HFFc6 (cell line): Measurements from ENCODE around the gene KIF4B. TPM values are rescaled to one million over a fixed set of nuclear protein-coding genes. Genes with fewer than 3 reads are reported as not detected.
A peak's percentile ranks its signal among the peaks of the same experiment; 100 is the strongest.
"Not testable (repeated sequence)": the region's sequence is repeated elsewhere in the genome, so short reads cannot be mapped to it uniquely, and the experiment has no call there.

Source experiments
- DNase-seq: peaks from one replicate; pipeline ENCODE4 v3.0.0-alpha.2; 2018
- H3K27ac Mint-ChIP-seq: 2 replicates; pipeline ENCODE4 v1.8.0; 2020; ENCODE audit warnings: mild to moderate bottlenecking, mixed read lengths
- H3K27me3 Mint-ChIP-seq: 2 replicates; pipeline ENCODE4 v1.8.0; 2021; ENCODE audit warnings: mild to moderate bottlenecking, moderate library complexity, mixed read lengths; ENCODE audit not compliant: insufficient read depth
- H3K36me3 Mint-ChIP-seq: 2 replicates; pipeline ENCODE4 v1.8.0; 2021; ENCODE audit warnings: low read depth, mixed read lengths
- H3K4me1 Mint-ChIP-seq: 2 replicates; pipeline ENCODE4 v1.8.0; 2020; ENCODE audit warnings: low read depth, mixed read lengths
- H3K4me3 Mint-ChIP-seq: 2 replicates; pipeline ENCODE4 v1.8.0; 2020; ENCODE audit warnings: mild to moderate bottlenecking, moderate library complexity, mixed read lengths
- H3K9me3 Mint-ChIP-seq: 2 replicates; pipeline ENCODE4 v1.8.0; 2020; ENCODE audit warnings: mild to moderate bottlenecking, mixed read lengths
- total RNA-seq, 6 experiments: library from RNA; stranded (reverse); fragmentation: NEBNext Ultra II Directional; extraction: Animal tissue kit (Norgen Biotek cat#: 25700); gene quantifications; 2 replicates in 1 of 6; 3 replicates in 5 of 6; pipeline ENCODE4 v1.2.3, GENCODE V29; 2021
- TF ChIP-seq, protein P1 (sequence below): fragments of 200-600 bp; sonication (generic); IDR thresholded peaks from 2 replicates; pipeline ENCODE4 v1.5.0; 2021; ENCODE audit warnings: antibody characterized with exemption, mild to moderate bottlenecking

The KIF4B gene
- total RNA-seq, 6 experiments from 2014 or later, result 0.05 to 0.21 (median 0.13) TPM

DNA sequence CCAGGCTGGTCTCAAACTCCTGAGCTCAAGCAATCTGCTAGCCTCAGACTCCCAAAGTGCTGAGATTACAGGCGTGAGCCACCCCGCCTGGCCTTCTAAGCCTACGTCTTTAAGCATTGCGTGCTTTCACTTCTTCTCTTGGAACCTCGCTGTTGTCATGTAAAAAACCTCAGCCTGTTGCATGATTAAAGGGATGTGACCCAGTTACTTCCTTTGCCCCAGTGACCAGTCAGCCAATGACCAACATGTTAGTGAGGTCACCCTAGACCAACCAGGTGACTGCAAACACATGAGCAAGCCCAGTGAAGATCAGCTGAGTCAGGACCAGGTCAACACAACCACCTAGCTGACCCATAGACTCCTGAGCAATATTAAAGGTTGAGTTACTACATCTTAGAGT is 10.5 kb downstream of the KIF4B start:
- TF ChIP-seq, protein P1, sequence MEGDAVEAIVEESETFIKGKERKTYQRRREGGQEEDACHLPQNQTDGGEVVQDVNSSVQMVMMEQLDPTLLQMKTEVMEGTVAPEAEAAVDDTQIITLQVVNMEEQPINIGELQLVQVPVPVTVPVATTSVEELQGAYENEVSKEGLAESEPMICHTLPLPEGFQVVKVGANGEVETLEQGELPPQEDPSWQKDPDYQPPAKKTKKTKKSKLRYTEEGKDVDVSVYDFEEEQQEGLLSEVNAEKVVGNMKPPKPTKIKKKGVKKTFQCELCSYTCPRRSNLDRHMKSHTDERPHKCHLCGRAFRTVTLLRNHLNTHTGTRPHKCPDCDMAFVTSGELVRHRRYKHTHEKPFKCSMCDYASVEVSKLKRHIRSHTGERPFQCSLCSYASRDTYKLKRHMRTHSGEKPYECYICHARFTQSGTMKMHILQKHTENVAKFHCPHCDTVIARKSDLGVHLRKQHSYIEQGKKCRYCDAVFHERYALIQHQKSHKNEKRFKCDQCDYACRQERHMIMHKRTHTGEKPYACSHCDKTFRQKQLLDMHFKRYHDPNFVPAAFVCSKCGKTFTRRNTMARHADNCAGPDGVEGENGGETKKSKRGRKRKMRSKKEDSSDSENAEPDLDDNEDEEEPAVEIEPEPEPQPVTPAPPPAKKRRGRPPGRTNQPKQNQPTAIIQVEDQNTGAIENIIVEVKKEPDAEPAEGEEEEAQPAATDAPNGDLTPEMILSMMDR, result no peak
- H3K27me3 Mint-ChIP-seq, result no peaks in the 10 kb centered on the region; the same call in none of the 2 replicates
- peaks cover 8% of the 10 kb centered on the region; the same call in 1 of the 2 replicates for H3K4me1 Mint-ChIP-seq
- no peak overlapping the region for H3K27ac Mint-ChIP-seq
- no peak overlapping the region for H3K4me3 Mint-ChIP-seq
- H3K36me3 Mint-ChIP-seq, result no peaks in the 10 kb centered on the region
- no peaks in the 10 kb centered on the region for H3K9me3 Mint-ChIP-seq
- no peak for DNase-seq

DNA sequence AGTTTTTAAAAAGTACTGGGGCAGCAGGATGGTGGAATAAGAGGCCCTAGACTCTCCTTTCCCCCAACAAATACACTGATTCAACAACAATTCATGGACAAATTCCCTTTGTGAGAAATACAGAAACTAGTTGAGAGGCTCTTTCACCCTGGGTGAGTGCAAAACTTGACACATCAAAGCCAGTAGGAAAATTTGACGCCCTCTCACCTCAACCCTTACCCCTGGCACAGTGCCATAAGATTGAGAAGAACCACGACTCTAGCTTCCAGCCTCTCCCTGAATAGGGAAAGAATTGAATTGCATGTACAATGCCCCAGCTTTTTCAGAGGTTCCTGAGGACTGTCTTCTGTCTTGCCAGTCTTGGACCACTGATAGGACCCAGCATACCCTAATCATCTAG is 12.3 kb downstream of the KIF4B start:
- H3K27ac Mint-ChIP-seq, result no peak overlapping the region
- H3K4me1 Mint-ChIP-seq, result peaks cover 2% of the 10 kb centered on the region; the same call in 1 of the 2 replicates
- H3K9me3 Mint-ChIP-seq, result no peaks in the 10 kb centered on the region
- no peaks in the 10 kb centered on the region for H3K36me3 Mint-ChIP-seq
- H3K27me3 Mint-ChIP-seq, result peaks cover 2% of the 10 kb centered on the region
- no peak for DNase-seq
- H3K4me3 Mint-ChIP-seq, result no peak overlapping the region
- TF ChIP-seq, protein P1, result no peak

DNA sequence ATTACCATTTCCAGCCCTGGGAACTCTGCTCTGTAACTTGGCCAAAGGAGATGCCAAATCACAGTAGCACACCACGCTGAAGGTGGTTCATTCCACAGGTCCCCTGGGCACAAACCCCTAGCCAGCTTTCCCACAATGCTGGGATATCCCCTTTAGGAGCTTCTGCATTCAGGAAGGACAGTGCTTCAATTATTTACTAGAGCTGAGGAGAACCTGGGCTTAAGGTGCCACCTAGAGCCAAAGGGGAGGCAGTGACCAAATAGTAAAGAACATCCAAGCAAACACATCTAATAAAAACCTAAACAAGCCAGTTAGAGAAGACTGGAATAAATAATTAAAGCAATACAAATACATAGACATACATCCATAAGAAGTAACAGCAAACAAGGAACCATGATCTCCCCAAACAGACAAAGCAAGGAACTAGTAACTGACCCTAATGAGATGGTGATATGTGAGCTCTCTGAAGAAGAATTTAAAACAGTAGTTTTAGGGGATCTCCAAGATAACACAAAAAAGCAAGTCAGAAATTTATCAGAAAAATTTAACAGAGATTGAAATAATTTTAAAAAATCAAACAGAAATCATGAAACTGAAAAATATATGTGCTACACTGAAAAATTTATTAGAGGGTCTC is 14.6 kb downstream of the KIF4B start:
- no peaks in the 10 kb centered on the region for H3K4me1 Mint-ChIP-seq
- H3K27me3 Mint-ChIP-seq, result peaks cover 2% of the 10 kb centered on the region
- no peaks in the 10 kb centered on the region for H3K36me3 Mint-ChIP-seq
- H3K9me3 Mint-ChIP-seq, result no peaks in the 10 kb centered on the region
- no peak overlapping the region for H3K27ac Mint-ChIP-seq
- H3K4me3 Mint-ChIP-seq, result no peak overlapping the region
- no peak for DNase-seq
- TF ChIP-seq, protein P1, result peak; percentile 27; the same call in 1 of the 2 replicates

DNA sequence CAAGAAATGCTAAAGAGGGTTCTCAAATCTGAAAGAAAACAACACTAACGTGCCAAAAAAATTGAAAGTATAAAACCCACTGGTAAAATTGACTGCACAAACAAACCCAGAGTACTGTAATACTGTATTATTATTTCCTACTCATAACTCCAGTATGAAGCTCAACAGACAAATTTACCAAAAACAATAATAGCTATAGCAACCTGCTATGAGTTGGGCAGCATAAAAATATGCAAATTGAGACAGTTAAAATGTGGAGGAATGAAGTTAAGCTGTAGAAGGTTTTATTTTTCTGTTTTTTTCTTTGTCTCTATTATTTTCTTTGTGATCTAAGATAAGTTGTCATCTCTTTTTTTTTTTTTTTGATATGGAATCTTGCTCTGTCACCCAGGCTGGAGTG is 15.7 kb downstream of the KIF4B start:
- Mint-ChIP-seq H3K4me1 (no peaks in the 10 kb centered on the region), H3K36me3 (no peaks in the 10 kb centered on the region), H3K9me3 (no peaks in the 10 kb centered on the region), H3K27ac (no peak overlapping the region), H3K27me3 (peaks cover 2% of the 10 kb centered on the region), H3K4me3 (no peak overlapping the region)
- TF ChIP-seq, protein P1, result no peak
- no peak for DNase-seq

DNA sequence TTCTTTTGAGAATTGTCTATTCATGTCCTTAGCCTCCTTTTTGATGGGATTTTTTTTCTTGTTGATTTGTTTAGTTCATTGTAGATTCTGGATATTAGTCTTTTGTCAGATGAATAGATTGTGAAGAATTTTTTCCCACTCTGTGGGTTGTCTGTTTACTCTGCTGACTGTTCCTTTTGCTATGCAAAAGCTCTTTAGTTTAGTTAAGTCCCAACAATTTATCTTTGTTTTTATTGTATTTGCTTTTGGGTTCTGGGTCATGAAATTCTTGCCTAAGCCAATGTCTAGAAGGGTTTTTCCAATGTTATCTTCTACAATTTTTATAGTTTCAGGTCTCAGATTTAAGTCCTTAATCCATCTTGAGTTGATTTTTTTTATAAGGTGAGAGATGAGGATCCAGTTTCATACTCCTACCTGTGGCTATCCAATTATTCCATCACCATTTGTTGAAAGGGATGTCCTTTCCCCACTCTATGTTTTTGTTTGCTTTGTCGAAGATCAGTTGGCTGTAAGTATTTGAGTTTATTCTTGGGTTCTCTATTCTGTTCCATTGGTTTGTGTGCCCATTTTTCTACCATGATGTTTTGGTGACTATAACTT is 20.7 kb downstream of the KIF4B start:
- H3K4me3 Mint-ChIP-seq, H3K4me1 Mint-ChIP-seq, H3K27ac Mint-ChIP-seq, H3K27me3 Mint-ChIP-seq, H3K9me3 Mint-ChIP-seq, H3K36me3 Mint-ChIP-seq, DNase-seq: not testable (repeated sequence)

DNA sequence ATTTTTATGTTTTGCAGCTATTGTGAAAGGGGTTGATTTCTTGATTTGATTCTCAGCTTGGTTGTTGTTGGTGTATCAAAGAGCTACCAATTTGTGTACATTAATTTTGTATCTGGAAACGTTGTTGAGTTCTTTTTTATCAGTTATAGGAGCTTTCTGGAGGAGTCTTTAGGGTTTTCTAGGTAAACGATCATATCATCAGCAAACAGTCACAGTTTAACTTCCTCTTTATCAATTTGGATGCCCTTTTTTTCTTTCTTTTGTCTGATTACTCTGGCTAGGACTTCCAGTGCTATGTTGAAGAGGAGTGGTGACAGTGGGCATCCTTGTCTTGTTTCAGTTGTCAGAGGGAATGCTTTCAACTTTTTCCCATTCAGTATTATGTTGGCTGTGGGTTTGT is 21.5 kb downstream of the KIF4B start:
- not testable (repeated sequence) for H3K27ac Mint-ChIP-seq, H3K27me3 Mint-ChIP-seq, DNase-seq, H3K9me3 Mint-ChIP-seq, H3K4me3 Mint-ChIP-seq, H3K4me1 Mint-ChIP-seq, H3K36me3 Mint-ChIP-seq
